GM12873 (cell line): ENCODE data around the gene MEF2D.

Experiments used
- TF ChIP-seq, protein P1 (sequence below): IDR thresholded peaks from 2 replicates; pipeline ENCODE4 v1.5.1; 2012; ENCODE audit warnings: low read depth, mild to moderate bottlenecking, moderate library complexity, low read length, control low read depth; ENCODE audit not compliant: insufficient read depth; ENCODE audit errors: missing control alignments

The MEF2D gene

DNA sequence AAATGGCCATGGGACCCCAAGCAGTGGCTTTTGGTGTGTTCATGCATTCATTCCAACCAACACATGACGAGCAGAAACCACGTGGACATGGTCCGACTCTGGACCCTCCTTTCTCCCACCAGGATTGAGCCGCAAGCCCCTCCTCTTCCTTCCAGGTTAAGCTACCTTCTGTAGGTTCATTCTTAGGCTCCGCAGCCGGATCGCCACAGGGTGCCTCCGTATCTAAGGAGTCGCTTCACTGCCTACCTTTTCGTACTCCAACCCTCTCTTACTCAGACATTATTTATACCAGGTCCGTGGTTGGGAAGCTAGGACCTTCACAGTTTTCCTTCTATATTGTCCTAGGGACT, 67.9 kb downstream of the MEF2D start:
- TF ChIP-seq, protein P1, sequence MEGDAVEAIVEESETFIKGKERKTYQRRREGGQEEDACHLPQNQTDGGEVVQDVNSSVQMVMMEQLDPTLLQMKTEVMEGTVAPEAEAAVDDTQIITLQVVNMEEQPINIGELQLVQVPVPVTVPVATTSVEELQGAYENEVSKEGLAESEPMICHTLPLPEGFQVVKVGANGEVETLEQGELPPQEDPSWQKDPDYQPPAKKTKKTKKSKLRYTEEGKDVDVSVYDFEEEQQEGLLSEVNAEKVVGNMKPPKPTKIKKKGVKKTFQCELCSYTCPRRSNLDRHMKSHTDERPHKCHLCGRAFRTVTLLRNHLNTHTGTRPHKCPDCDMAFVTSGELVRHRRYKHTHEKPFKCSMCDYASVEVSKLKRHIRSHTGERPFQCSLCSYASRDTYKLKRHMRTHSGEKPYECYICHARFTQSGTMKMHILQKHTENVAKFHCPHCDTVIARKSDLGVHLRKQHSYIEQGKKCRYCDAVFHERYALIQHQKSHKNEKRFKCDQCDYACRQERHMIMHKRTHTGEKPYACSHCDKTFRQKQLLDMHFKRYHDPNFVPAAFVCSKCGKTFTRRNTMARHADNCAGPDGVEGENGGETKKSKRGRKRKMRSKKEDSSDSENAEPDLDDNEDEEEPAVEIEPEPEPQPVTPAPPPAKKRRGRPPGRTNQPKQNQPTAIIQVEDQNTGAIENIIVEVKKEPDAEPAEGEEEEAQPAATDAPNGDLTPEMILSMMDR: no peak

DNA sequence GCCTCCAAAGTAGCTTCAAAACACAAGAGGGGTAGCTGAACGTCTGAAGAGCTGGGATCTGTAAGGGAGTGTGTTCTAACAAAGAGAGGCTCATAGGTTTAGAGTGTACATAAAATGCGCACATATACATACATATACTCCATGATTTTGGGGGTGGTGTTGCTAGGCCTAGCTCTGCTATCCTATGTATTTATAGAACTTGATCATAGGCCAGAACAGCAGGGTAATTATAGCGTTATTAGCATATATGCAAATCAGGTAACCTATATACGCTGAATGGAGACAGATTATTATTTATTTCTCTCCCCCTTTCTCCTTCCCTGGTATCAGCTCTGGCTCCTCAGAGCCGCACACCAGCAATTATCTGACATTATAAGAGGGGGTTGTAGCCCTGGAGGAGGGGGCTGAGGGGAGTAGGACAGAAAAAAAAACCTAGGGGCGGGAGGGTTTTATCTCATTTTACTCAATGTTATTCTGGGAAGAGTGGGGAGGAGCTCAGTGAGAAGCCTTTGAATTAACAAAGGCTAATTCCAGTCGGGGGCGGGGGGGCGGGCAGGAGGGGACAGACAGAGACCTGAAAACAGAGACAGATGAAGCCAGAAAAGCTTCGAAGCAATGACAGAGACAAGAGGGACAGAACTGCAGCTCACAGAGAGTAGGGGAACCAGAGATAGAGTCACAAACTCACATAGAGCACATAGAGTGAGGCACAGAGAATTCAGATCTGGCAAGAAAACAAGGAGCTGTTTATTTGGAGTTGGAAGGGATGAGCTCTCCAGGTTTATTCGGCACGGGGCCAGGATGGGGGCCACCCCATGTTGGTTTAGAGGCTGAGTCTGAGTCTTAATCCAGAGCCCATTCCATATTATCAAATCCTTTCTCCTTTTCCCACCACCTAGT, 68.6 kb downstream of the MEF2D start:
- TF ChIP-seq, protein P1: no peak

DNA sequence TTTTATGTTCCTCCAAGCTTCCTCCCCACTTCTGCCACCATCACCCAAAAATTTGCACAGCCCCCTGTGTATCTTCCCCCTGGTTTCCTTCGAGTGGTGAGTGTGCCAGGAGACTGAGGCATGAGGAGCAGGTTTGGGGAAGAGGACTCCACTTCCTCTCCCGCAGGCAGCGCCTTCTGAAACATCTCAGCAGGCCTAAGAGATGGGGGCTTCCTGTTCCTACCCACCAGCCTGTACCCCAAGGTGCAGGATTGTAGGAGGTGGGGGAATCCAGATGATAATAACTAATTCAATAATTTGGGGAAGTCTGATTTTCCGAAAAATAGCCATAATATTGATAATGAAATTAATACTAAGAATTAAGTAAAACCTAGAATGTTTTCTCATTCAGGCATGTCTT, 69.2 kb downstream of the MEF2D start:
- TF ChIP-seq, protein P1: no peak

DNA sequence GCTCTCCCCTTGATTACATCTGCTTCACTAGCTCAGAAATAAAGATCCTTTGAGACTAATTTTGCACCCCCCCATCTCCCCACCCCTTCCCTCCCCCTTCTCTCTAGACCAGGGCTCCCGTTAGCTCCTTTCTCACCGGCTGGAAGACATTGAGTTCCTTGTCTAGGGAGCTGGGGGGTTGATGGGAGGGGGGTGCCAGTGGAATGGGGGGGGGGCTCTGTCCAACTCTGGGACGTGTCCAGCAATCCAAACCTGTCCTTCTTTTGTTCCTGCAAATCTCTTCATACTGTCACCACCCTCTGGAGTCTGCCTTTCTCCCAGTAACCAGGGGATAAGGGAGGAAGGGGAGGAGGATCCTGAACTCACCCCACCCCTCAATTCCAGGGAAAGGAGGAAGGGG, 69.7 kb downstream of the MEF2D start:
- TF ChIP-seq, protein P1: no peak

DNA sequence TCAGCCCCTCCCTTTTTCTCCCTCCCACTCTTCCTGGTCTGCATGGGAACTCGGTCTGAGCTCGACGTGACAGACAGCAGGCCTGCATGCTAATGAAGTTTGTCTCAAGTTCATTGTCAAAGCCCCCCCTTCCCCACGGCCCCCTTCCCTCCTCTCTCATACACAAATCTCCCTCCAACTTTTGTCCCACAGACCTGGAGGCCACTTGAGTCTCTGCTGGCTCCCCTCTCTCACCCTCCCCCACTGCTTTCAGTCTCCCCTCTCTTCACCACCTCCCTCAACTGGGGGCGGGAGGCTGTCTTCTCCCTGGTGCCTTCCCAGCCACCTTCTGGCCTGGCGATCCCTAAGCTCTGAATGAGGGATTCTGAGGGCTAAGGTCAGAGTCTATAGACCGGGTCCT, 70.3 kb downstream of the MEF2D start:
- TF ChIP-seq, protein P1: no peak

DNA sequence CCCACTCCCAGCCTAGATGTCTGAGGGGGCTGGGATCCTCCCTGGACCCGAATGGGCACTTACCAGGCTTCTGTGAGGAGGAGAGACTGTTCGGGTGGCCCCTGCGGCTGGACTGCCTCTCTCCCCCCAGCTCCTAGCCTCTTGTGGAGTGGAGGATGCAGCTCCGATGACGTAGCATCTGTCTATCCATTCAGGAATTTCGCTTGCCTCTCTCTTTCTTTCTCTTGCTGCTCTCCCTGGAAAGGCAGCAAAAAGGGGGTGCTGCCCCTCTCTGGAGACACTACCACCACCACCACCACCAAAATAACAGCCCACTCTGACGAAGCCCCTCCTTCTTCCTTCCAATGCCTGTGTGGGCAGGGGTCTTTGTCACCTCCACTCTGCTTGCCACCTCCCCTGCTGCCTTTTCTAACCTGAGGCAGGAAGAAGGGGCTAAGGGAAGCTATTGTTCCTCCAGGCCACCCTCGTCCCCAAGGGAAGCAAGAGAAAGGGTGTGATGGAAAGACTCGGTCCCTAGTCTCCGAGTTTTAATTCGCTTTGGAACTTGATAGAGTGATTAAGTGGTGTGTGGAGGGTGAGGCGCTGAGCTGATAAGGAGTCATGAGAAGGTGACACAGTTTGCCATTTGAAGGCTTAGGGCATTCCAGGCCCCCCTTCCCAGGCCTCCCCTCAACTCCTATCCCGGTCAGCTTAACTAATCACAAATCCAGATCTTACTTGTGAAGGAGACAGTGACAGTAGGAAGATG, 71.1 kb downstream of the MEF2D start:
- TF ChIP-seq, protein P1: no peak

DNA sequence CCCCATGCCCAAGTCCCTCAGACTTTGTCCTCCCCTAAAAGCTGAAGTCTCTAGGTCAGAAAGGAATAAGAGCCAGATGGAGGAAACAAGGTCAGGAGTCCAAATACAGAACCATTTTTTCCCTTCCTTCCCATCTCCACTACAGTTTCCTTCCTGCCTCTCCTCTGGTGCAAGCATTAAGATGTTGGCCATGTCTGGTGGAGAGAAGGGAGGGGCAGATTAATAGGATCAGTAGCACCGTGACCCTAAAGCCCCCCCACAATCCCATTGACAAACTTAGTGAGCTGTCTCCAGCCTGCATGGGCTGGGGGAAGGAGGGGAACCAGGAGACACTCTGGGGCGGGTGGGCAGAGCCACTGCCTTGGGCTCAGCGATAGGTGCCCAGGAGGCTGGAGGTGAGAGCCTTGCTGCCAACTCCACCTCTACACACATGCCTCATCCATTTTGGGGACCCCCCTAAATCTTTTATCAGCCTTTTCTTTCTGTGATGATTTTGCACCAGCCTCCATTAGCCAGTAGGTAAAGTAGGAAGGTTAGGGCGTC, 71.8 kb downstream of the MEF2D start:
- TF ChIP-seq, protein P1: no peak
